Neural progenitor cell (in vitro differentiated cells): ENCODE data around the gene RDM1. TPM values are rescaled to one million over a fixed set of nuclear protein-coding genes. Genes with fewer than 3 reads are reported as not detected.
"Not testable (repeated sequence)": the region's sequence is repeated elsewhere in the genome, so short reads cannot be mapped to it uniquely, and the experiment has no call there.

ENCODE experiments used
- DNase-seq: peaks from one replicate; pipeline ENCODE4 v3.0.0-alpha.2; 2016; ENCODE audit warnings: low spot score
- H2AFZ ChIP-seq: fragments of 200-600 bp; sonication (generic); replicated peaks from 2 replicates; pipeline ENCODE4 v1.6.1; 2016; ENCODE audit warnings: antibody characterized with exemption
- H3F3A ChIP-seq: fragments of 200-600 bp; sonication (generic); 2 replicates; pipeline ENCODE4 v1.6.1; 2016; ENCODE audit warnings: antibody characterized with exemption, low read depth
- H3K27ac ChIP-seq: fragments of 200-600 bp; sonication (generic); 2 replicates; pipeline ENCODE4 v1.5.1; 2016; ENCODE audit warnings: mild to moderate bottlenecking
- H3K27me3 ChIP-seq: fragments of 200-600 bp; sonication (generic); 2 replicates; pipeline ENCODE4 v1.6.1; 2016; ENCODE audit warnings: mild to moderate bottlenecking, moderate library complexity
- H3K36me3 ChIP-seq: fragments of 200-600 bp; sonication (generic); 2 replicates; pipeline ENCODE4 v1.5.1; 2016
- H3K4me1 ChIP-seq: fragments of 200-600 bp; sonication (generic); 2 replicates; pipeline ENCODE4 v1.6.1; 2016; ENCODE audit warnings: mixed run types
- H3K4me2 ChIP-seq: fragments of 200-600 bp; sonication (generic); 2 replicates; pipeline ENCODE4 v1.6.1; 2016
- H3K4me3 ChIP-seq: fragments of 200-600 bp; sonication (generic); 2 replicates; pipeline ENCODE4 v1.5.1; 2016
- H3K79me2 ChIP-seq: fragments of 200-600 bp; sonication (generic); 2 replicates; pipeline ENCODE4 v1.6.1; 2016; ENCODE audit warnings: low read depth
- H3K9ac ChIP-seq: fragments of 200-600 bp; sonication (generic); 2 replicates; pipeline ENCODE4 v1.6.1; 2016
- H3K9me3 ChIP-seq: fragments of 200-600 bp; sonication (generic); 2 replicates; pipeline ENCODE4 v1.5.1; 2016; ENCODE audit warnings: low read depth
- H4K20me1 ChIP-seq: fragments of 200-600 bp; sonication (generic); 2 replicates; pipeline ENCODE4 v1.6.1; 2016; ENCODE audit warnings: low read depth
- H3K27ac Mint-ChIP-seq: 3 replicates; pipeline ENCODE4 v1.8.0; 2021; ENCODE audit warnings: mixed read lengths
- H3K27me3 Mint-ChIP-seq: 2 replicates; pipeline ENCODE4 v1.8.0; 2022; ENCODE audit warnings: low read depth, mild to moderate bottlenecking, inconsistent platforms, moderate library complexity, mixed read lengths; ENCODE audit not compliant: insufficient read depth
- H3K36me3 Mint-ChIP-seq: 3 replicates; pipeline ENCODE4 v1.8.0; 2021; ENCODE audit warnings: mixed read lengths
- H3K4me1 Mint-ChIP-seq: 3 replicates; pipeline ENCODE4 v1.8.0; 2021; ENCODE audit warnings: mixed read lengths
- H3K4me3 Mint-ChIP-seq: 3 replicates; pipeline ENCODE4 v1.8.0; 2021; ENCODE audit warnings: mild to moderate bottlenecking, moderate library complexity, mixed read lengths
- H3K9me3 Mint-ChIP-seq: 3 replicates; pipeline ENCODE4 v1.8.0; 2020; ENCODE audit warnings: mixed read lengths
- CTCF ChIP-seq: fragments of 200-600 bp; sonication (generic); IDR thresholded peaks from 2 replicates; pipeline ENCODE4 v1.5.1; 2017; ENCODE audit warnings: antibody characterized with exemption, mild to moderate bottlenecking
- EZH2 ChIP-seq: fragments of 200-600 bp; sonication (generic); IDR thresholded peaks from 2 replicates; pipeline ENCODE4 v1.6.1; 2017; ENCODE audit warnings: antibody characterized with exemption, mild to moderate bottlenecking, moderate library complexity
- EZH2phosphoT487 ChIP-seq: fragments of 200-600 bp; sonication (generic); IDR thresholded peaks from 2 replicates; pipeline ENCODE4 v1.6.1; 2017; ENCODE audit warnings: antibody characterized with exemption
- total RNA-seq: library from RNA; depleted of rRNA; stranded (reverse); fragments of >200 nt; gene quantifications from 2 replicates; pipeline ENCODE4 v1.2.3, GENCODE V29; 2015; ENCODE audit warnings: low replicate concordance

RDM1 gene
- total RNA-seq, 1 donor from 2014 or later = 28.8 TPM

- no peak overlapping the region for H2AFZ ChIP-seq
- no peaks in the 10 kb centered on the region for H3K27me3 ChIP-seq
- Mint-ChIP-seq H3K4me1 (no peaks in the 10 kb centered on the region), H3K36me3 (no peaks in the 10 kb centered on the region), H3K9me3 (no peaks in the 10 kb centered on the region), H3K27ac (peak overlapping the region; percentile 18), H3K4me3 (no peak overlapping the region), H3K27me3 (peaks cover 4% of the 10 kb centered on the region)
- H3K9ac ChIP-seq = no peak overlapping the region
- no peaks in the 10 kb centered on the region for H3K9me3 ChIP-seq
- DNase-seq = no peak
- no peak overlapping the region for H3K27ac ChIP-seq
- TF ChIP-seq CTCF (no peak), EZH2 (no peak), EZH2phosphoT487 (no peak)
- no peak overlapping the region for H3K4me3 ChIP-seq
- H3F3A ChIP-seq = no peaks in the 10 kb centered on the region
- H3K79me2 ChIP-seq = no peaks in the 10 kb centered on the region
- no peak overlapping the region for H3K4me2 ChIP-seq
- no peaks in the 10 kb centered on the region for H3K36me3 ChIP-seq
- no peaks in the 10 kb centered on the region for H4K20me1 ChIP-seq
- H3K4me1 ChIP-seq = no peaks in the 10 kb centered on the region
These were observed 13.6 kb upstream of the RDM1 start for GRCh38 chr17:35944151-35944550.

- Mint-ChIP-seq H3K9me3 (no peaks in the 10 kb centered on the region), H3K27me3 (peaks cover 4% of the 10 kb centered on the region), H3K4me3 (no peak within 1 kb of the TSS), H3K36me3 (no peaks in the 10 kb centered on the region), H3K4me1 (no peaks in the 10 kb centered on the region), H3K27ac (peak within 1 kb of the TSS; percentile 18)
- no peak within 1 kb of the TSS for H3K9ac ChIP-seq
- H3K4me1 ChIP-seq = no peaks in the 10 kb centered on the region
- no peaks in the 10 kb centered on the region for H3F3A ChIP-seq
- H3K27me3 ChIP-seq = no peaks in the 10 kb centered on the region
- H3K4me3 ChIP-seq = no peak within 1 kb of the TSS
- TF ChIP-seq CTCF (no peak), EZH2phosphoT487 (no peak), EZH2 (no peak)
- H3K79me2 ChIP-seq = no peaks in the 10 kb centered on the region
- no peak within 1 kb of the TSS for H2AFZ ChIP-seq
- H4K20me1 ChIP-seq = no peaks in the 10 kb centered on the region
- H3K36me3 ChIP-seq = no peaks in the 10 kb centered on the region
- no peak within 1 kb of the TSS for H3K4me2 ChIP-seq
- no peak within 1 kb of the TSS for H3K27ac ChIP-seq
- DNase-seq = no peak
- H3K9me3 ChIP-seq = no peaks in the 10 kb centered on the region
These were observed 13.0 kb upstream of the RDM1 start, which contains the start of gene LYZL6 for GRCh38 chr17:35943537-35943936. Gene LYZL6, minus strand, starts transcription at chr17:35943713. Its CDS starts 4,357 bp downstream, at chr17:35939356.

GRCh38 chr17:35942588-35943186 lies 12.1 kb upstream of the RDM1 start:
- no peak for DNase-seq
- Histone ChIP-seq H2AFZ (no peak overlapping the region), H3K36me3 (no peaks in the 10 kb centered on the region), H3K4me1 (no peaks in the 10 kb centered on the region), H3K9me3 (no peaks in the 10 kb centered on the region), H3K79me2 (no peaks in the 10 kb centered on the region), H3F3A (no peaks in the 10 kb centered on the region), H3K9ac (no peak overlapping the region), H4K20me1 (no peaks in the 10 kb centered on the region), H3K27ac (no peak overlapping the region), H3K4me2 (no peak overlapping the region), H3K4me3 (no peak overlapping the region), H3K27me3 (no peaks in the 10 kb centered on the region)
- Mint-ChIP-seq H3K4me3 (no peak overlapping the region), H3K9me3 (no peaks in the 10 kb centered on the region), H3K36me3 (no peaks in the 10 kb centered on the region), H3K27me3 (peaks cover 4% of the 10 kb centered on the region), H3K27ac (no peak overlapping the region), H3K4me1 (no peaks in the 10 kb centered on the region)
- TF ChIP-seq EZH2 (no peak), EZH2phosphoT487 (no peak), CTCF (no peak)

GRCh38 chr17:35938492-35938891 lies 7.9 kb upstream of the RDM1 start:
- H3K9ac ChIP-seq, H3K27me3 ChIP-seq, H3K27me3 Mint-ChIP-seq, H3K9me3 ChIP-seq, H3K79me2 ChIP-seq, H3K4me1 ChIP-seq, H3K4me2 ChIP-seq, H3K36me3 Mint-ChIP-seq, H3K4me3 Mint-ChIP-seq, H3F3A ChIP-seq, H2AFZ ChIP-seq, H3K9me3 Mint-ChIP-seq, H3K4me1 Mint-ChIP-seq, H3K36me3 ChIP-seq, H3K27ac Mint-ChIP-seq, H3K4me3 ChIP-seq, H4K20me1 ChIP-seq, DNase-seq, H3K27ac ChIP-seq: not testable (repeated sequence)
